GM18873 (cell line): ENCODE data around the gene STX7.

Experiments used
- ATAC-seq: cut with Tn5 transposase; IDR thresholded peaks from one replicate; pipeline ENCODE4 v1.9.1; 2021; ENCODE audit warnings: mild to moderate bottlenecking, moderate library complexity, moderate number of reproducible peaks; ENCODE audit not compliant: unreplicated experiment, low FRiP score

STX7 gene

DNA sequence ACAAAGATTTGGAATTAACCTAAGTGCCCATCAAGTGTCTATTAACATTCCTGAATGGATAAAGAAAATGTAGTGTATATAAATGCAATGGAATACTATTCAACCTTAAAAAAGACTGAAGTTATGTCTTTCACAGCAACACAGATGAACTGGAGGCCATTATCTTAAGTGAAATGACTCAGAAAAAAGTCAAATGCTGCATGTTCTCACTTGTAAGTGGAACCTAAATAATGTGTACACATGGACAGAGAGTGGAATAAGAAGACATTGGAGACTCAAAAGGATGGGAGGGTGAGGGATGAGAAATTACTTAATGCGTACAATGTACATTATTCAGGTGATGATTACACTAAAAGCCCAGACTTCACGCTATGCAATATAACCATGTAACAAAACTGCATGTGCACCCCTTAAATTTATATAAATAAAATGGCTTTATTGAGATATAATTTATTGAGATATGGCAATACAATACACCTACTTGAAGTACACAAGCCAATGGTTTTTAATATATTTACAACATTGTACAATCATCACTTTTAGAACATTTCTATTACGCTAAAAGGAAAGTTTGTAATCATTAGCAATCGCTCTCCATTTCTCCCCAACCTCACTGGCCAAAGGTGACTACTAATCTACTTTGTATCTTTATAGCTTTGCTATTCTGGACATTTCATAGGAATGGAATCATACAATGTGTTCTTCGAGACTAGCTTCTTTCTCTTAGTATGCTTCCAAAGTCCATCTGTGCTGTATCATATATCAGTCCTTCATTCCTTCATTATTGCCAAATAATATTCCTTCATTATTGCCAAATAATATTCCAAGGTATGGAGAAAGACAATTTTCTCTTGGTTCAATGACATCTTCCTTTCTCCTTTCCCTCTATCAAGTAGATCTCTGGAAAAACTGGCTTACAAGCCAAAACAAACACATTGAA lies 5.8 kb downstream of the STX7 start:
- ATAC-seq, result no peak

DNA sequence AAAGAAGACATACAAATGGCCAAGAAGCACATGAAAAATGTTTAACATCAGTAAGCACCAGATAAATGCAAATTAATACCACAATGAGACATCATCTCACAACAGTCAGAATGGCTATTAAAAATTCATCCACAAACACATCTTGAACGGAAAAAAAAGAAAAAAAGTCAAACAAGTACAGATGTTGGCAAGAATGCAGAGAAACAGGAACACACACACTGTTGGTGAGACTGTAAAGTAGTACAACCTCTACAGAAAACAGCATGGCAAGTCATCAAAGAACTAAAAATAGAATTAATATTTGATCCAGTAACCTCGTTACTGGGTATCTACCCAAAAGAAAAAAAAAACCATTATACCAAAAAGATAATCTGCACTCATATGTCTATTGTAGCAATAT lies 6.5 kb downstream of the STX7 start:
- no peak for ATAC-seq

DNA sequence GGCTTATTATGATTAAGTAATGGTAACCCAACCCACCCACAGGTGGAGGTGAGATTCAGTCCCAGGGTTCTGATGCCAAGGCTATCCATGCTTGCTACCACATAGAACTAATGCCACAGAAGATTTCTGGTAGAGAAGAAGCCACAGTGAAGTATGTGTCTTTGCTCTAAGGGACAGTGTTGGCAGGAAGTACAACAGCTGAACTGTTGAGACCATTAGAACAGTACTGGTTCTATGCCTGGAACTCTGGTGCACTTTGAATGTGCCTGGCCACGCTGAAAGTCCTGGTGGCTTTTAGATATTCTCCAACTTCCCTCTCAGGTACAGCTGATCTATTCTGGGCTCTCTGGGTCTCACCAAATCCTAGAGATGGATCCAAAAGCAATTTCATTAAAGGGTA lies 7.8 kb downstream of the STX7 start:
- ATAC-seq, result no peak

DNA sequence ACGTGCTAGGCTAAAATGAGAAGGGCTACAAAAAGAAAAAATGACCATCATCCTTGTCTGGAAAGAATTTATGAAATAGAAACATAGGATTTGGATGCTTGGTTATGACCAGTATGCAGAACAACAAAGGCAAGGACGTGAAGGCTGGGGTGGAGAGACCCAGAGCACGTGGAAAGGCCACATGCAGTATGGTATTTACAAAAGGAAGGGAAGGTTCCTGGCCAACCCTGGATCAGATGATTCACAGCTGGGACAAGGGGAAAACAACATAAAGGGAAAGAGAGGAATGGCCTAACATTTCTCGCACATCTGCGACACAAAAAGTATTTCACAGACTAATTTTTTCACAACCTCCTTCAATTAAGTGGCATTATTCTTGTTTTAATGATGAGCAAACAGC lies 8.2 kb downstream of the STX7 start:
- ATAC-seq, result no peak

DNA sequence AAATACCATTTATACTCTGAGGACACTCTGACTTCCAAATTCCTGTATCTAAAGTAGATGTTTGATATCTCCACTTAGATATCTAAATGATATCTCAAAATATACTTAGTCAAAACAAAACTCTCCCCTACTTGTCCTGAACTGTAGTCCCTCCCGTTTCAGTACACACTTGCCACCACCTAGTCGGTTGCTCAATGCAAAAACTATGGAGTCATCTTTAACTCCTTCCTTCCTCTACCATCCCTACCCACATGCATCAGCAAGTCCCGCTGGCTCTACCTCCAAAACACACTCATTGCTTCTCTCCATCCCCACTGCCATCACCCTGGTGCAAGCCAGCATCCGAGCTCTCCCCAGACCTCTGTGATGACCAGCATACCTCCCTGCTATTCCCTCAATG lies 13.2 kb downstream of the STX7 start:
- no peak for ATAC-seq

DNA sequence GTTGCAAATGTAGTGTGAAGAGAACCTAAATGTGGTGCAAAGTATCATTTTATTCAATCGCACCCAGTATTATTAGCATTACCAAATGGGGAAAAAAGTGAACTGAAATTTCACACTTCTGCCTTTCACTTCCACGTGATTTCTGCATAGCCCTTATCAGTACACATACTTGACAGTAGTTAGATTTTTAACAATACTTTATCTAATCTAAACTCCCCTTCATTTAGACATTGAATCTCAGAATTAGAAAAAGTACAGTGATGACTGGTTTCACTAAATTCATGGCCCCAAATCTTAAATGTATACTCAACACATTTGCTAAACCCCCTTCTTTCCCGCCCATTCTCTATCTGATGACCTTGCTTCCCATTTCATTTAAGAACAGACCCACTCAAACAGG lies 14.3 kb downstream of the STX7 start:
- peak; percentile 38 for ATAC-seq

DNA sequence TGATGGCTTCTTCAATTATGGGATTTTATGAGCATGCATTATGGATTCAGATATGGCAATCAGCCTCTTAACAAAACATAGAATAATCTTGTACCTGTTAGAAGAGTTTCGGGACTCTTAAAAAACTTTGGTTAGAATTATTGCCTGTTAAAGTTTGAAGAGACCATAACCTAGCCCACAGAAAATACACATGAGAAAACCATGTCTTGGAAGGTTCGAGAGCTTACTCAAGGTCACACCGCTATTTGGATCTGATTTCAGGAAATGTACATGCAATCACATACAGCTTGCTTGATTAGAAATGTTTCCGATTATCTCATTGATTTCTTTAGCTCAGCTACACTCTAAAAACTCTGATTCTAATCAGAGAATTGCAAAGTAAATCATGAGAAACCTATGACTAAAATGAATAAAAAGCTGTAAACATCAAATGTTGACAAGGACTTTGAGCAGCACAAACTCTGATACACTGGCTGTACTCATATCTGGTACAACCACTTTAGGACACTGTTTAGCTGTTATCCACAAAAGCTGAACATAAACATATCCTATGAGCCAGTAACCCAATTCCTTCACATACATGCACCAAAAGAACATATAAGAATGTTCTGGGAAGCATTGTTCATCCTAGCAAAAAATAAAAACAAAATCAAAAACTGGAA lies 16.3 kb downstream of the STX7 start:
- no peak for ATAC-seq

DNA sequence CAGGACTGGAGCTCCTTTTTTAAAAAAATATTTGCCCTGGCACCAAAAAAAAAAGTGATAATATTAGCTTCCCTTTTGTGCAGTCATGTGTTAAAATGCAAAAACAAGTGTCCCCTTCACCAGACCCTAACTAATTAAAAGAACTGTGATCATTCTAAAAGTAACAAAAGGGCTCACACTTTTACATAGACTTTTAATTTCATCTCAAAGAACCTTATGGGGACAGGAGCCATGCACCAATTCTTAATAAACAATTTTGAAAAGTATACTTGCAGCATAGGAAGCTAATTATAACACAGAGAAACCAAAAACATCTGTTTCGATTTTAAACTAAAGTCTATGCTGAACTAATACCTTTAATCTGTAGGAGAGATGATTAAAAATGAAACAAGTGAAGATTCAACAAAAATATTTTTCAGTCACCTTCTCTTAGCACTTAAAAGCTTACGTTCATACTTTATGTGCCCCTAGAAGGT lies 17.3 kb downstream of the STX7 start:
- ATAC-seq, result peak; percentile 46

DNA sequence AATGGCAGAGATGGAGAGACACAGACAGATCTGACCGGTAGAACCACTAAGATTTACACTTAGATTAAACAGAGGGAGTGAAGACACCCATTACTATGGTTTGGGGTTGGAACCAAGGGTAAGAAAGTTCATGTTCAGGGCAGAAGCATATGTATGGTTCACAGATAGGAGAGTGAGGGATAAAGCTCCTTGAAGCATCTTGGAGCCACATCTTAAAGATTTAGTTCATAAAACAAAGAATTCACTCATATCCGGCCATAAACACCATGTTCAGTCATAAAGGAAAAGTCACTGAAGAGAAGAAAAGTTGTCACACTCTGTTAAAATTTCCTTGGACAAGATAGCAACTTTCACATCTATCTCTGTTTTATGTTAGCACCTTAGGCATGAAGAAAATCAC lies 18.0 kb downstream of the STX7 start:
- ATAC-seq, result no peak

DNA sequence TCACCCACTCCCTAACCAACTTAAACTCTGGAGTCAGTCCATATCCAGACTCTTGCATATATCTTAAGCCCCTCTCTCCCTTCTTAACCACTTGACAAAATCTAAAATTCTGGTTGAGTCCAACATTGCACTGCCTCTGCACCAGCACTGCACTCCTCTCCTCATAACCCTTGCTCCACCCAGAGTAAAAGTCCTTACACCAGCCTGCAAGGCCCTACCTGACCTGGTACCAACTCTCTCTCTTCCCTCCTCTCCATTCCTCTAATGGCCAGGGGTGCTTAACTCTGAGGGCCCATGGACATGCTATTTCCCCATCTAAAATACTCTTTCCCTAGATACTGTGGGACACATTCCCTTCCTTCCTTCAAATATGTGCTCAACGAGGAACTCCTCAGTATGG lies 21.0 kb downstream of the STX7 start:
- no peak for ATAC-seq

DNA sequence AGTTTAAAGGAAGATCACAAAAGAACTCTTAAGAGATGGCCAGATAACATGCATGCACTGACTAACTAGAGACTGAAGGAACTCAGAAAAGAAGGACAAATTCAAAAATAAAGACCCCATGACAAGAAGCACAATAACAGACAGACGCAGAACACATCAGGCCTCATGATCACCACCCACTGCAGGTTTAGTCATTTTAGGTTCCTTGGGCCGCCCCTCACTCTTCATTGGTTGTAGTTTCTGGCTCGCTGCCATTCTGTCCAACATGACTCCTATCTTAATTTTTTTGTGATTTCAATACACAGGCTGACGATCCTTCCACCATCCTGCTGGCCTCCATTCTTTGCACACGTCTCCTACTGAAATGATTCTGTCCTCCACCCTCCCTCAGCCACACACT lies 21.6 kb downstream of the STX7 start:
- no peak for ATAC-seq

DNA sequence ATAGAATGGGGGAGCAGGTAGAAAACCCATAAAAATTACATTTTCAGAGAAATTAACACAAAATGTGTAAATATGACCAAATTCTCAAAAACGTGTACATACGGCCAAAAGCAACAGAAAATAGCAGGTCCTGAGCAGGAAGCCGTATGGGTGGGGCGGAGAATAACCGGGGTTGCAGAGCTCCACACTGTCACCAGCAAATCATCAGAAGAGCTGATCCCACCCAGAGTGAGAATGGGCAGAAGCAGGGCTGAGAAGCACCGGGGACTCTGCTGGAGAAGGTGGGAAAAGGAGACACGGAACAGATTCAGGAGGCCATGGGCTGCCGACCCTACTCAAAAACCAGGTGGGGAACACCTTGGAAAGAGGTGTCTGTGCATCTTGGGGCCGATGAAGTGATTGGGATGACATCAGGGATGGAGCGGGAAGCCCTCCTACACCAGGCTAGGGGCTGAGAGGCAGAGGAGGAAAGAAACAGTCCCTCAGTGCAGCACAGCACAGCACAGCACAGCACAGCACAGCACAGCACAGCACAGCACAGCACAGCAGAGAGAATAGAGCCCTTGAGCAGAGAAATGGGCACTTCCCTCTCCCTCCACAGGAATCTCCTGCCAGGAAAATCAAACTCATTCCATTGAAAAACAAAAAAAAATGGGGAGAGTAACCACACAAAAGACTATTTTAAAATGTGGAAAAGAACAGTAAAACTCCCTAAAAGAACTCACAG lies 22.3 kb downstream of the STX7 start:
- peak; percentile 42 for ATAC-seq

DNA sequence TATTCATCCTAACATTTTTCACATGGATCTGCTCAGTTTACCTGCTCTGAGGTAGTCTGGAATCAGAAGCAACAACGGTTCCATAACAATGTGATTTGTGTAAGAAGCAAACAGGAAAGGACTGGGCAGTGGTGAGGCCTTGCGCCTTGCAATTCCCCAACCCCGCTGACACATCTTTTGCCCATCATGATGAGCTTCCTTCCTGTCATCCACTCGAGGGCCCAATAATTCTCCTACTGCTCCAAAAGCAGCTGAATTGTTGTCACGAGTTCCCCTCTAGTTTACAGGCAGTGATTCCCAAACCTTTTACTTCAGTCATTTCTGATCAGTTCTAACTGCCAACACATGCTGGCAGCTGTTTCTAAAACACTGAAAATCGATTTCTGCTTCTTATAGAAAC lies 22.9 kb downstream of the STX7 start:
- no peak for ATAC-seq

DNA sequence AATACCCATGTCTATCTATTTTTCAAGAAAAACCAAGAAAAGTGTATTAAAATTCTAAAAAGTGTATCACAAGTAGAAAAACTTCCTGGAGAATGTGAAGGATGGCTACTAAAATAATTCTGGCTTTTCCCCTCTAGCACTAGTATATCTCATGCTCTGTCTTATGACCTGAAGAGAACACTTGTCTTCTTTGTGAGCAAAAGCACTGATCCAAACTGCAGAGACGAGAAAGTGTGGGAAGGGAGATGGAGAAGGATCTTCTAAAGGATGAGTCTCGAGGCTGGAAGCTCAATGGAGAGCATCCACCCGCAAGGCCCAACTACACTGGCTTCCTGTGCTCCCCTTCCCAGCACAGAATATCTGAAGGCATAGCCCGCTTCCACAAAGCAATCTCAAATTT lies 23.5 kb downstream of the STX7 start:
- no peak for ATAC-seq

DNA sequence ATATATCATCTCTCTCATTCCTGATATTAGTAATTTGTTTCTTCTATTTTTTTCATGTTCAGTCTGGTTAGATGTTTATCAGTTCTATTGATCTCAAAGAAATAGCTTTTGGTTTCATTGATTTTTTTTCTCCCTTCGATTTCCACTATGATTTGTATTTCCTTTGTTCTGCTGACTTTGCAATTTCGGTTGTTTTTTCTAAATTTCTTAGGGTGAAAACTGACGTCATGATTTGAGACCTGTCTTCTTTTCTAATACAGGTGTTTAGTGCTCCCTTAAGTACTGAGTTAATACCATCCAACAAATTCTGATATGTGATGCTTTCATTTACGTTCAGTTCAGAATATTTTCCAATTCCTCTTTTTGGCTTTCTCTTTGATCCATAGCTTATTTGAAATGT lies 25.2 kb downstream of the STX7 start:
- ATAC-seq, result no peak

DNA sequence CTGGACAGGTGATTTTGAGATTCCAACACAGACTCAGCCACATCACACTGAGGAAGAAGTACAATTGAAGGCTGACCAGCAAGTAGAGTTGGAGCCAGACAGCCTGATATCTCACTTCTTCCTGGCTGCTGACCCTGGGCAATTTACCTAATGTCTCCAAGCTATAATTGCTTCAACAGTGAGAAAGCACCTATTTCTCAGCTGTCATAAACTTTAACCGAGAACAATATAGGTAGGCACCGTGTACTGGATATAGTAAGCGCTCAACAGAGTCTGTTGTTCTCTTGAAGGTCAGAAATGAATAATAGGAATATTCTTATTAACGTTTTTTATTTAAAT lies 28.3 kb downstream of the STX7 start:
- ATAC-seq, result no peak

DNA sequence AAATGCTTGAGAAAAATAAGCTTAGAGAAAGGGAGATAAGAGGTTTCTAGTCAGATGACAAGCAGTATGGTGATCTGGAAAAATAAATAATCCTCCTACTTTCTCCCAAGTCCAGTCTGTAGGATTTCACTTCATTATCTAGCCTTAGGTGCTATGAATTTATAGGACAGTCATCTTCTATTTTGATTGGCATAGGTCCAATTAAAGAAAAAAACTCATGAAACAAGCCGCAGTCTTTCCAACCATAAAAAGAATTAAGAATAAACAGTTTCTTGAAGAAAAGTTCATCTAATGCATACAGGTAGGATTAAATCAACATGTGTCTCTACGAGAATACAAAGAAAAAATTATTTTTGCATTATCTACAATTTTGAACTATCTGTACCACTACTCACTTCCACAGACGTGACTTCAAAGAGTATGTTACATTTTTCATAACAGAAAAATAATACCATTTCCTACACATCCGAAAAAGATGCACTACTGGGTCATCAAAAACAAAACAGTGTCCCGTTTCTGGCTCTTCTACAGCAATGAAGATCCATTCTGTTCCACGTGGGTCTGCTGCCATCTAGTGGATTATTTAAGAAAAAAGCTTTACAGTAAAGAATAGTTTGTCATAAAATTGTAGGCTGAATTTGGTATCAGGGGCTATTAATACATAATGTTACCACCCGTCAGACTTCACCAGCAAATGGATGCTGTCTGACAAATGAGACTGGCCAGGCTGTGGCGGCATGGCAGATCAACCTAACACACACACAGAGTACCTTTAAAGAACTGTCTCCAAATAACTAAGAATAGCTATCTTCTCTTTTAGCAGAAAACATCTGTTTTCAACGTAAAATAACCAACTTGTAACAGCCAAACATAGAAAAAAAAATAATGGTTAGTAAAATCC lies 28.9 kb downstream of the STX7 start:
- ATAC-seq, result peak; percentile 59

DNA sequence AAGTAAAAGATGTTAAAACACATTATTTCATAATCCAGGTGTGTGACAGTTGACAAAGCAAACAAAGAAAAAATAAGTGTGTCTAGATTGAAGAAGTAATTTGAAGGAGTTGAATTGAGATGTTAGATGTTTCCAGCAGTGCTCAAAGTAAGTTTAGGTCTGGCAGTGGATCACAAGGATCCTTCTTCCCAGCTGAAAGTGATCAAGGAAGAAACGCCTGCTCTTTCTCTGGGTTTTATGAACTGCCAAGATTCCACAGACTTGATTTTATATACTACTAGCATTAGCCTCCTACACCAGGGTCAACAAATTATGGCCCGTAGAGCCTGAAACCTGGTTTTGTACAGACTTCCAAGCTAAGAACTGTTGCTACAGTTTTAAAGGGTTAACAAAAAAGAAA lies 30.3 kb downstream of the STX7 start:
- no peak for ATAC-seq

DNA sequence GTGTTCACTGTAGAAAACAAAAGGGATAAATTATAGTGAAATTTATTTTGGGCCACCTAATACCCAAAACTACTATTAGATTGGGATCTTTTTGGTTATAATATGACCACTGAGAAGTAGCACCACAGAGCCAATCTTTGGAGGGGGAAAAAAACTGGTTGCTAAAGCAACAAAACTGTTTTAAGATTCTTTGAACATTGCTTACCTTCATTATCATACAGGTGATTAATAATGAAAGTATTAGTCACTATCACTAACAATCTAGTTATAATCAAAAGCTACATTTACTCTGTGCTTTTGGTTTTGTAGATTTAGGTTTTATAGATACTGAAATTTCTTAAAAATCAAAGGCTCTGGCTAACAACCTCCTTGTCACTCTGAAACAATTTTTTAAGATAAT lies 31.7 kb downstream of the STX7 start:
- ATAC-seq, result no peak

DNA sequence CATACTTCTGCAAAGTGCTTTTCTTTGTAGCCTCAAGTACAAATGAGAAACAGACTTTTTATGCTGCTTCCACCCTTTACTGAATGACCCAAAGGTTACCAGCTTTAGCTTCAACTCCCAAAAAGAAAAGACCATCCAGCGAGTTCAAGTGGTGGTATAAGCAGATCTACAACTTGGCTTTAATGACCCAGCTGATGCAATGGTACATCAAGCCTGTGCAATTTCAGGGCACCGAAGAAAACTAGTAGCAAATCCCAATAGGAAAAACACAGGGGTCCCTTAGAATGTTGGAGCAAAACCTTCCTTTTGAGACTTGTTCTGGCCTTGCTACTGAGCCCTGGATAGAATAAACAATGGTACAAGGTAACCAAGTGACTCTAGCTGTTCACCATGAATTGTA lies 33.8 kb downstream of the STX7 start:
- no peak for ATAC-seq
